ENCODE results near the gene EDC3. TPM values are rescaled to one million over a fixed set of nuclear protein-coding genes. Genes with fewer than 3 reads are reported as not detected.

Gene EDC3
- polyA plus RNA-seq, 1 of the 3 experiments (the other 2 are of a cell fraction): 34.9 TPM

- CTCF ChIA-PET: interaction anchor here (0.8 to 5.1 kb wide), 9 partner anchors 17 to 94 kb away, joined by 3 to 32 read pairs (median 4); partner anchors contain the start of gene CSK
- peak within 1 kb of the TSS; percentile 93 for H3K4me2 ChIP-seq
- no peaks in the 10 kb centered on the region for H3K36me3 ChIP-seq (replicated peaks in 1 of 2; ENCODE audit: control insufficient read depth in 1 of 2, insufficient read depth in 2 of 2, low read length in 1 of 2)
- DNase-seq: peak; percentile 69
- POLR2A ChIA-PET: no interaction called here
- peak within 1 kb of the TSS; percentile 95 for H2AFZ ChIP-seq (ENCODE audit: low read depth)
- no peak within 1 kb of the TSS for H3K9ac ChIP-seq
- TF ChIP-seq CTCF (IDR thresholded peaks at IDR 0.05): no peak
- TF ChIP-seq RXRA (IDR thresholded peaks at IDR 0.05; ENCODE audit: borderline replicate concordance, low read depth): no peak
- TF ChIP-seq TEAD4 (IDR thresholded peaks at IDR 0.05; ENCODE audit: borderline replicate concordance, insufficient read depth): no peak
- TF ChIP-seq SIN3A (IDR thresholded peaks at IDR 0.05; ENCODE audit: borderline replicate concordance, low read depth, low read length): no peak
- no peak for TF ChIP-seq SMC3 (IDR thresholded peaks at IDR 0.05; ENCODE audit: low read depth, low read length)
- no peak for TF ChIP-seq USF1 (IDR thresholded peaks at IDR 0.05; ENCODE audit: borderline replicate concordance, low read depth)
- TF ChIP-seq FOXJ3 (CRISPR knock-in tag; IDR thresholded peaks at IDR 0.05): no peak
- TF ChIP-seq FOSL2 (IDR thresholded peaks at IDR 0.05; ENCODE audit: borderline replicate concordance, low read depth): no peak
- TF ChIP-seq, protein P1, sequence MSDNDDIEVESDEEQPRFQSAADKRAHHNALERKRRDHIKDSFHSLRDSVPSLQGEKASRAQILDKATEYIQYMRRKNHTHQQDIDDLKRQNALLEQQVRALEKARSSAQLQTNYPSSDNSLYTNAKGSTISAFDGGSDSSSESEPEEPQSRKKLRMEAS (IDR thresholded peaks at IDR 0.05; ENCODE audit: low read depth): no peak
- no peak for TF ChIP-seq GATA2 (CRISPR knock-in tag; IDR thresholded peaks at IDR 0.05)
- TF ChIP-seq FOXM1 (IDR thresholded peaks at IDR 0.05; ENCODE audit: low read depth): no peak
- TF ChIP-seq MEF2A (IDR thresholded peaks at IDR 0.05; ENCODE audit: borderline replicate concordance, low read depth): no peak
- TF ChIP-seq, protein P2, sequence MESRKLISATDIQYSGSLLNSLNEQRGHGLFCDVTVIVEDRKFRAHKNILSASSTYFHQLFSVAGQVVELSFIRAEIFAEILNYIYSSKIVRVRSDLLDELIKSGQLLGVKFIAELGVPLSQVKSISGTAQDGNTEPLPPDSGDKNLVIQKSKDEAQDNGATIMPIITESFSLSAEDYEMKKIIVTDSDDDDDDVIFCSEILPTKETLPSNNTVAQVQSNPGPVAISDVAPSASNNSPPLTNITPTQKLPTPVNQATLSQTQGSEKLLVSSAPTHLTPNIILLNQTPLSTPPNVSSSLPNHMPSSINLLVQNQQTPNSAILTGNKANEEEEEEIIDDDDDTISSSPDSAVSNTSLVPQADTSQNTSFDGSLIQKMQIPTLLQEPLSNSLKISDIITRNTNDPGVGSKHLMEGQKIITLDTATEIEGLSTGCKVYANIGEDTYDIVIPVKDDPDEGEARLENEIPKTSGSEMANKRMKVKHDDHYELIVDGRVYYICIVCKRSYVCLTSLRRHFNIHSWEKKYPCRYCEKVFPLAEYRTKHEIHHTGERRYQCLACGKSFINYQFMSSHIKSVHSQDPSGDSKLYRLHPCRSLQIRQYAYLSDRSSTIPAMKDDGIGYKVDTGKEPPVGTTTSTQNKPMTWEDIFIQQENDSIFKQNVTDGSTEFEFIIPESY (IDR thresholded peaks at IDR 0.05; ENCODE audit: borderline replicate concordance, low read depth): no peak
- no peak for TF ChIP-seq RFX5 (IDR thresholded peaks at IDR 0.05; ENCODE audit: low read length)
- TF ChIP-seq MXI1 (IDR thresholded peaks at IDR 0.05; ENCODE audit: low read depth, low read length): no peak
- H3F3A ChIP-seq (replicated peaks; ENCODE audit: insufficient read depth): no peaks in the 10 kb centered on the region
- no peak within 1 kb of the TSS for H3K27ac ChIP-seq (ENCODE audit: low read depth in 2 of 2, low read length in 1 of 2)
- peaks cover 0 to 7% of the 10 kb centered on the region in 2 experiments; a peak in 1 of 4 replicates for H3K4me1 ChIP-seq (ENCODE audit: control insufficient read depth in 1 of 2, insufficient read depth in 2 of 2, low read depth in 1 of 2, low read length in 1 of 2)
- H3K9me2 ChIP-seq: no peaks in the 10 kb centered on the region
- peaks cover 12% of the 10 kb centered on the region; the same call in 1 of the 2 replicates for H3K27me3 ChIP-seq (ENCODE audit: insufficient read depth)
- no peaks in the 10 kb centered on the region for H3K9me3 ChIP-seq
- no peaks in the 10 kb centered on the region for H3K79me2 ChIP-seq (ENCODE audit: insufficient read depth)
- peak within 1 kb of the TSS; percentile 57 to 73 for H3K4me3 ChIP-seq (ENCODE audit: low read depth in 2 of 2, low read length in 1 of 2)
- H4K20me1 ChIP-seq (ENCODE audit: insufficient read depth): no peaks in the 10 kb centered on the region
- no CpG with 5 or more reads among the region's 10 CpGs for WGBS (ENCODE audit: low lambda C conversion rate)
Observed at GRCh38 chr15:74725225-74725774, 29.5 kb upstream of the EDC3 start, which contains the start of gene CYP1A1. TSS of gene CYP1A1 (minus strand) at chr15:74725528. CDS start at chr15:74723097, 2,431 bp downstream.
